D341Med (cell line): ENCODE results near the gene RNF103.

Source experiments
- DNase-seq: peaks from one replicate; pipeline ENCODE4 v3.0.0; 2012; ENCODE audit warnings: low spot score

The RNF103 gene

GRCh38 chr2:86566158-86566820 lies 57.4 kb downstream of the RNF103 start:
- DNase-seq = peak; percentile 25

- no peak for DNase-seq
Measured at GRCh38 chr2:86563650-86564061, 60.0 kb downstream of the RNF103 start.

- peak; percentile 97 for DNase-seq
Measured at GRCh38 chr2:86562922-86563649, 60.6 kb downstream of the RNF103 start, which contains the start of gene CHMP3. Gene CHMP3, minus strand, starts transcription at chr2:86563443. Its CDS starts 95 bp downstream, at chr2:86563348.

GRCh38 chr2:86562485-86562921 lies 61.2 kb downstream of the RNF103 start:
- DNase-seq = no peak

GRCh38 chr2:86557836-86558235 lies 65.8 kb downstream of the RNF103 start:
- no peak for DNase-seq

- no peak for DNase-seq
Measured at GRCh38 chr2:86556508-86556907, 67.2 kb downstream of the RNF103 start.
